Glomerular endothelial cell (primary cell): ENCODE data around the gene RTP5. TPM values are rescaled to one million over a fixed set of nuclear protein-coding genes. Genes with fewer than 3 reads are reported as not detected.
"Not testable (repeated sequence)": the region's sequence is repeated elsewhere in the genome, so short reads cannot be mapped to it uniquely, and the experiment has no call there.

ENCODE experiments used
- DNase-seq: peaks from one replicate; pipeline ENCODE4 v3.0.0-alpha.2; 2011; ENCODE audit warnings: low read depth, low spot score; ENCODE audit errors: extremely low read depth
- total RNA-seq: library from RNA; depleted of rRNA; stranded (reverse); fragments of >200 nt; gene quantifications from 2 replicates; pipeline ENCODE4 v1.2.3, GENCODE V29; 2015

Gene RTP5
- total RNA-seq, 1 donor from 2014 or later = not detected

- no peak for DNase-seq
These were observed 30.9 kb downstream of the RTP5 start for GRCh38 chr2:241900251-241901017.

- DNase-seq = no peak
These were observed 31.5 kb downstream of the RTP5 start for GRCh38 chr2:241901018-241901380.

GRCh38 chr2:241901500-241902351 is 32.2 kb downstream of the RTP5 start:
- no peak for DNase-seq

- no peak for DNase-seq
These were observed 32.9 kb downstream of the RTP5 start for GRCh38 chr2:241902357-241902991.

GRCh38 chr2:241903121-241904010 is 33.8 kb downstream of the RTP5 start:
- DNase-seq = no peak

- DNase-seq = no peak
These were observed 34.6 kb downstream of the RTP5 start for GRCh38 chr2:241904011-241904718.

- DNase-seq = no peak
These were observed 35.5 kb downstream of the RTP5 start for GRCh38 chr2:241904791-241905710.

- DNase-seq = no peak
These were observed 36.3 kb downstream of the RTP5 start for GRCh38 chr2:241905716-241906377.

GRCh38 chr2:241906378-241906770 is 36.8 kb downstream of the RTP5 start:
- not testable (repeated sequence) for DNase-seq

- no peak for DNase-seq
These were observed 37.5 kb downstream of the RTP5 start for GRCh38 chr2:241906826-241907570.

GRCh38 chr2:241907831-241908230 is 38.3 kb downstream of the RTP5 start:
- not testable (repeated sequence) for DNase-seq

GRCh38 chr2:241908686-241909420 is 39.3 kb downstream of the RTP5 start:
- DNase-seq = no peak

- no peak for DNase-seq
These were observed 40.2 kb downstream of the RTP5 start for GRCh38 chr2:241909769-241910168.

- DNase-seq = no peak
These were observed 41.3 kb downstream of the RTP5 start for GRCh38 chr2:241910604-241911520.

- no peak for DNase-seq
These were observed 42.0 kb downstream of the RTP5 start for GRCh38 chr2:241911551-241911950.

- no peak for DNase-seq
These were observed 42.6 kb downstream of the RTP5 start for GRCh38 chr2:241912021-241912555.
